GM12878 (cell line): Measurements from ENCODE around the gene DDAH1. TPM values are rescaled to one million over a fixed set of nuclear protein-coding genes. Genes with fewer than 3 reads are reported as not detected.

ENCODE experiments used
- ATAC-seq: fragments of 200-7000 bp; cut with Tn5 transposase; 3 replicates; pipeline ENCODE4 v1.9.1; 2020; ENCODE audit warnings: mild to moderate bottlenecking, moderate library complexity
- BruUV-seq: library from RNA; stranded (reverse); fragments of 400-500 nt; replicated peaks from 2 replicates; lab custom pipeline; 2021; lab: Mats Ljungman, UMichigan
- CTCF ChIA-PET: fragments of 300-600 bp; sonication (Branson Sonifier 250); formaldehyde crosslinking; extraction: SDS; loops from one replicate; lab custom pipeline; 2021; ENCODE audit warnings: inconsistent platforms; lab: Yijun Ruan, JAX
- POLR2A ChIA-PET: fragments of 350-600 bp; formaldehyde crosslinking; extraction: SDS; loops from one replicate; lab custom pipeline; 2021; ENCODE audit warnings: inconsistent platforms; lab: Charles Lee
- RAD21 ChIA-PET: fragments of 300-600 bp; sonication (Branson Sonifier 250); formaldehyde crosslinking; loops from one replicate; lab custom pipeline; 2023; ENCODE audit warnings: antibody characterized with exemption; ENCODE audit not compliant: unreplicated experiment; lab: Charles Lee
- SMC1A ChIA-PET: fragments of 300-600 bp; sonication (Branson Sonifier 250); formaldehyde crosslinking; loops from one replicate; lab custom pipeline; 2023; ENCODE audit not compliant: unreplicated experiment, uncharacterized antibody; lab: Charles Lee
- DNase-seq: peaks from one replicate; pipeline ENCODE4 v3.0.0-alpha.2; 2011; ENCODE audit warnings: low read depth, low spot score
- FAIRE-seq: peaks from 3 replicates; lab custom pipeline; 2011; peaks lifted over from hg19 to GRCh38; lab: Jason Lieb, UNC
- H2AFZ ChIP-seq: 2 replicates; pipeline ENCODE4 v1.6.0; 2011; ENCODE audit warnings: low read depth, low read length, control low read depth; ENCODE audit not compliant: control insufficient read depth
- H3K27ac ChIP-seq: 2 replicates; pipeline ENCODE4 v1.5.1; 2011; ENCODE audit warnings: control low read depth; ENCODE audit not compliant: control insufficient read depth, insufficient read depth
- H3K27me3 ChIP-seq, 2 experiments: replicated peaks in 1 of 2; 2 replicates each; pipeline versions ENCODE4 v1.6.0 to v1.6.1; 2011; ENCODE audit warnings: low read length in 1 of 2; ENCODE audit not compliant: control insufficient read depth in 2 of 2, insufficient read depth in 2 of 2
- H3K36me3 ChIP-seq, 2 experiments: 2 replicates each; pipeline ENCODE4 v1.5.1; 2011; ENCODE audit warnings: low read length in 1 of 2; ENCODE audit not compliant: control insufficient read depth in 2 of 2, insufficient read depth in 2 of 2
- H3K4me1 ChIP-seq: 2 replicates; pipeline ENCODE4 v1.6.1; 2011; ENCODE audit warnings: mild to moderate bottlenecking, low read length, moderate library complexity, mixed read lengths; ENCODE audit not compliant: control insufficient read depth, insufficient read depth
- H3K4me2 ChIP-seq: 2 replicates; pipeline ENCODE4 v1.6.0; 2011; ENCODE audit warnings: control low read depth; ENCODE audit not compliant: control insufficient read depth, insufficient read depth
- H3K4me3 ChIP-seq: fragments of 200-600 bp; sonication (generic); 2 replicates; pipeline ENCODE4 v1.5.1; 2016
- H3K79me2 ChIP-seq: 2 replicates; pipeline ENCODE4 v1.6.0; 2011; ENCODE audit warnings: low read length; ENCODE audit not compliant: control insufficient read depth, insufficient read depth
- H3K9ac ChIP-seq: 2 replicates; pipeline ENCODE4 v1.8.0; 2011; ENCODE audit warnings: low read length, control low read depth, mixed read lengths; ENCODE audit not compliant: control insufficient read depth, insufficient read depth
- H3K9me3 ChIP-seq: replicated peaks from 3 replicates; pipeline ENCODE4 v1.5.1; 2011; ENCODE audit warnings: mild to moderate bottlenecking, low read length; ENCODE audit not compliant: control insufficient read depth, insufficient read depth
- H4K20me1 ChIP-seq: 2 replicates; pipeline ENCODE4 v1.6.0; 2011; ENCODE audit not compliant: control insufficient read depth, insufficient read depth
- DPF2 ChIP-seq: fragments of 450-650 bp; IDR thresholded peaks from 2 replicates; pipeline ENCODE4 v1.6.1; 2017; ENCODE audit warnings: mild to moderate bottlenecking
- EED ChIP-seq: sonication (generic); IDR thresholded peaks from 2 replicates; pipeline ENCODE4 v1.6.1; 2016; ENCODE audit warnings: antibody characterized with exemption, low read depth
- EGR1 ChIP-seq, 2 experiments: IDR thresholded peaks; 1 replicate in 1 of 2; 2 replicates in 1 of 2; pipeline ENCODE4 v1.6.1; 2011 to 2012; ENCODE audit warnings: low read depth in 2 of 2, low read length in 2 of 2, borderline replicate concordance in 1 of 2, mild to moderate bottlenecking in 1 of 2, moderate library complexity in 1 of 2
- IKZF1 ChIP-seq: fragments of 450-650 bp; conservative IDR thresholded peaks from 2 replicates; pipeline ENCODE4 v1.6.1; 2017; ENCODE audit warnings: antibody characterized with exemption, mild to moderate bottlenecking
- JUNB ChIP-seq: IDR thresholded peaks from 2 replicates; pipeline ENCODE4 v1.6.1; 2016; ENCODE audit warnings: antibody characterized with exemption, mild to moderate bottlenecking
- LARP7 ChIP-seq: fragments of 450-650 bp; IDR thresholded peaks from 2 replicates; pipeline ENCODE4 v1.6.1; 2017; ENCODE audit warnings: mild to moderate bottlenecking
- NBN ChIP-seq: fragments of 450-650 bp; IDR thresholded peaks from 2 replicates; pipeline ENCODE4 v1.6.1; 2016
- NFIC ChIP-seq: IDR thresholded peaks from 2 replicates; pipeline ENCODE4 v1.6.1; 2012; ENCODE audit warnings: low read depth, mild to moderate bottlenecking, inconsistent platforms, low read length, moderate library complexity
- NR2F1 ChIP-seq: fragments of 450-650 bp; conservative IDR thresholded peaks from 2 replicates; pipeline ENCODE4 v1.6.1; 2017; ENCODE audit warnings: mild to moderate bottlenecking
- PBX3 ChIP-seq: IDR thresholded peaks from 2 replicates; pipeline ENCODE4 v1.6.1; 2011; ENCODE audit warnings: mild to moderate bottlenecking, low read depth, low read length, moderate library complexity; ENCODE audit not compliant: insufficient replicate concordance
- PML ChIP-seq: IDR thresholded peaks from 2 replicates; pipeline ENCODE4 v1.6.1; 2012; ENCODE audit warnings: low read length, inconsistent platforms
- POU2F2 ChIP-seq: IDR thresholded peaks from 3 replicates; pipeline ENCODE4 v1.6.1; 2011; ENCODE audit warnings: low read depth, mild to moderate bottlenecking, low read length, borderline replicate concordance
- RAD51 ChIP-seq: fragments of 450-650 bp; IDR thresholded peaks from 2 replicates; pipeline ENCODE4 v1.6.1; 2016; ENCODE audit warnings: moderate library complexity, mild to moderate bottlenecking, inconsistent platforms
- SIN3A ChIP-seq: IDR thresholded peaks from 2 replicates; pipeline ENCODE4 v1.6.1; 2012; ENCODE audit warnings: low read depth, low read length, improper control_type of control experiment
- SP1 ChIP-seq: IDR thresholded peaks from one replicate; pipeline ENCODE4 v1.6.1; 2011; ENCODE audit warnings: low read depth, low read length
- ZNF274 ChIP-seq: IDR thresholded peaks from one replicate; pipeline ENCODE4 v1.8.0; 2011; ENCODE audit not compliant: insufficient read length, insufficient read depth
- WGBS: methylation state at CpG from one replicate; pipeline ENCODE4 v1.1.6; 2016; ENCODE audit warnings: low lambda C conversion rate; ENCODE audit not compliant: insufficient replicate concordance, insufficient coverage; ENCODE audit errors: missing lambda C conversion rate; 5-methylcytosine and 5-hydroxymethylcytosine counted together
- in situ Hi-C: fragments of 300-500 bp; cut with MboI; formaldehyde crosslinking; loops from 9 replicates; pipeline ENCODE4 v1.14.3; 2018; ENCODE audit warnings: mixed read lengths
- intact Hi-C: fragments of 100-400 bp; cut with micrococcal nuclease; formaldehyde crosslinking; loops from one replicate; pipeline ENCODE4 v1.14.2; 2022; ENCODE audit not compliant: unreplicated experiment
- polyA plus RNA-seq, 11 experiments: library from polyadenylated mRNA; depleted of rRNA in 4 of 11; unstranded in 6 of 11; stranded (reverse) in 5 of 11; fragments of >200 nt; fragmentation: Nextera tagmentation in 4 of 11; fragmentation: Illumina TruSeq in 1 of 11; extraction: Ambion mirVana in 4 of 11; extraction: Trizol in 1 of 11; gene quantifications; 1 replicate in 1 of 11; 2 replicates in 10 of 11; pipeline versions ENCODE4 v1.2.1 to v1.2.3, GENCODE V29; 2011 to 2016; ENCODE audit warnings: inconsistent platforms in 2 of 11, missing spikeins in 2 of 11, low read depth in 1 of 11
- total RNA-seq, 4 experiments: library from RNA; depleted of rRNA in 3 of 4; stranded (reverse); fragments of >200 nt in 3 of 4; fragmentation: Illumina TruSeq in 1 of 4; extraction: Trizol in 1 of 4; gene quantifications; 2 replicates each; pipeline versions ENCODE4 v1.2.1 to v1.2.3, GENCODE V29; 2013 to 2021
- TF ChIP-seq, protein P1 (sequence below): IDR thresholded peaks from 2 replicates; pipeline ENCODE4 v1.6.1; 2012; ENCODE audit warnings: low read depth, low read length, improper control_type of control experiment
- TF ChIP-seq, protein P2 (sequence below): fragments of 450-650 bp; IDR thresholded peaks from 2 replicates; pipeline ENCODE4 v1.6.1; 2017; ENCODE audit warnings: mild to moderate bottlenecking, low read depth, inconsistent platforms; ENCODE audit not compliant: poor library complexity, severe bottlenecking
- TF ChIP-seq, protein P3 (sequence below): fragments of 450-650 bp; IDR thresholded peaks from 2 replicates; pipeline ENCODE4 v1.6.1; 2017; ENCODE audit warnings: low read depth, mild to moderate bottlenecking, moderate library complexity

The DDAH1 gene
- total and polyA plus RNA-seq, 10 of the 15 experiments (the other 5 are each of a cell fraction or from before 2014, with no cell fraction given): 0.07 to 0.88 (median 0.27) TPM; not detected in 6

DNA sequence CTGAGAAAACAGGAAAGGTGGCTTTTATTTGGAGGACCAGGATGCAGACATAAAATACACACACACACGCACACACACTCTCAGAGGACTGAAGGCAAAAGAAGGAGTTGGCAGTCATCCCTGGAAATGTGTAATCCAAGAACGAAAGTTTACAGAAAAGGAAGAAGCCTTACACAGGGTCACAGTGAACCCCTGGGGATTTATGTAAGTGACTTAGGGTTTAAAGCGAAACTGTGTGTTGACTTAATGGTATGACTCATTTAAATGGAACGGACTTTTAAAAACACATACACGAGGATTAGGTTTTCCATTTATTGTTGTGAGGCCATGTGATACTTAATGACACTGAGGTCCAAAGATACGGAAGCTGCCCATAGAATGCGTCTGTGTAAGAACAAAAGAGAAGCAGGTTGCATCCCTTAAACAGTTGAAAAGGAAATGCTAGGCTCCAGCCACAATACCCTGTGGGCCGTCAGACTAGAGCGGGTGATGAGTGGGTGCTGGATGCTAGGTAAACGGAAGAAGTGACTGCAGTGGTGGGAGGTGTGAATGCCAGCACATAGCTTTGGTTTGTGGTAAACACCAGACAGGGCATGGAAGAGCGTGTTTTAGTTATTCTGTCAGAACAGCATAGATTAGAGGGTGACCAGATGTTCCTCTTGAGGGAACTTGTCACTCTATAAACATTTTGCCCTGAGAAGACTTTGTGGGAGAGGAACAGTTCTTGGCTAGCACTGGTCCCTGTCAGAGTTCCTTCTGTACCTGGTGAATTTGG is 166.9 kb downstream of the DDAH1 start:
- Histone ChIP-seq H3K4me3 (no peak overlapping the region), H2AFZ (peak overlapping the region; percentile 40), H4K20me1 (no peaks in the 10 kb centered on the region), H3K4me2 (peak overlapping the region; percentile 78), H3K4me1 (peaks cover 6% of the 10 kb centered on the region), H3K27ac (no peak overlapping the region), H3K79me2 (no peaks in the 10 kb centered on the region), H3K9me3 (no peaks in the 10 kb centered on the region), H3K9ac (no peak overlapping the region), H3K27me3 (no peaks in the 10 kb centered on the region; a peak in 1 of 4 replicates), H3K36me3 (no peaks in the 10 kb centered on the region)
- ATAC-seq (peak; percentile 98), DNase-seq (peak; percentile 80), FAIRE-seq (peak; percentile 90)
- ChIA-PET SMC1A (interaction anchor here (0.9 to 1.3 kb wide), 2 partner anchors 21 kb away, joined by 3 to 9 read pairs; partner anchors contain the start of gene BCL10), CTCF (interaction anchor here (0.6 to 3.4 kb wide), 4 partner anchors 11 to 395 kb away, joined by 3 to 13 read pairs (median 4); partner anchors contain the start of genes BCL10 and C1orf52), POLR2A (interaction anchor here (1.8 kb wide), 1 partner anchor 22 kb away, joined by 11 read pairs; the partner anchor contains the start of gene BCL10), RAD21 (interaction anchor here (1.3 kb wide), 1 partner anchor 353 kb away, joined by 3 read pairs; no protein-coding TSS in a partner anchor)
- intact Hi-C loops: loop anchor here (2.0 kb wide), 1 partner anchor 21 kb away; the partner anchor contains the start of gene BCL10
- in situ Hi-C loops: no loop called here
- 5% methylated on average over 11 of the region's 11 CpGs for WGBS
- no TSS peak for BruUV-seq
- TF ChIP-seq PML: no peak
- TF ChIP-seq JUNB: peak; percentile 53; the same call in 1 of the 2 replicates
- TF ChIP-seq PBX3: no peak
- 0 out of 2 replicates have a peak, but pooled peaks have one; percentile 11 for TF ChIP-seq SIN3A
- peak; percentile 66; the same call in 1 of the 3 replicates for TF ChIP-seq POU2F2
- peak; percentile 58; the same call in 1 of the 2 replicates for TF ChIP-seq NFIC
- peak; percentile 83 for TF ChIP-seq NR2F1
- TF ChIP-seq, protein P1, sequence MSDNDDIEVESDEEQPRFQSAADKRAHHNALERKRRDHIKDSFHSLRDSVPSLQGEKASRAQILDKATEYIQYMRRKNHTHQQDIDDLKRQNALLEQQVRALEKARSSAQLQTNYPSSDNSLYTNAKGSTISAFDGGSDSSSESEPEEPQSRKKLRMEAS: no peak
- TF ChIP-seq NBN: peak; percentile 81; the same call in 1 of the 2 replicates
- TF ChIP-seq DPF2: peak; percentile 95; the same call in 1 of the 2 replicates
- peak; percentile 46 for TF ChIP-seq SP1
- 0 out of 3 replicates have a peak, but pooled peaks of 1 of the 2 experiments have one; percentile 17 for TF ChIP-seq EGR1 (IDR thresholded peaks at IDR 0.05; ENCODE audit: borderline replicate concordance in 1 of 2, low read depth in 2 of 2, low read length in 2 of 2)
- TF ChIP-seq, protein P2, sequence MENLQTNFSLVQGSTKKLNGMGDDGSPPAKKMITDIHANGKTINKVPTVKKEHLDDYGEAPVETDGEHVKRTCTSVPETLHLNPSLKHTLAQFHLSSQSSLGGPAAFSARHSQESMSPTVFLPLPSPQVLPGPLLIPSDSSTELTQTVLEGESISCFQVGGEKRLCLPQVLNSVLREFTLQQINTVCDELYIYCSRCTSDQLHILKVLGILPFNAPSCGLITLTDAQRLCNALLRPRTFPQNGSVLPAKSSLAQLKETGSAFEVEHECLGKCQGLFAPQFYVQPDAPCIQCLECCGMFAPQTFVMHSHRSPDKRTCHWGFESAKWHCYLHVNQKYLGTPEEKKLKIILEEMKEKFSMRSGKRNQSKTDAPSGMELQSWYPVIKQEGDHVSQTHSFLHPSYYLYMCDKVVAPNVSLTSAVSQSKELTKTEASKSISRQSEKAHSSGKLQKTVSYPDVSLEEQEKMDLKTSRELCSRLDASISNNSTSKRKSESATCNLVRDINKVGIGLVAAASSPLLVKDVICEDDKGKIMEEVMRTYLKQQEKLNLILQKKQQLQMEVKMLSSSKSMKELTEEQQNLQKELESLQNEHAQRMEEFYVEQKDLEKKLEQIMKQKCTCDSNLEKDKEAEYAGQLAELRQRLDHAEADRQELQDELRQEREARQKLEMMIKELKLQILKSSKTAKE: peak; percentile 84
- TF ChIP-seq LARP7: peak; percentile 60; the same call in 1 of the 2 replicates
- TF ChIP-seq IKZF1: peak; percentile 94
- TF ChIP-seq RAD51: peak; percentile 38; the same call in 1 of the 2 replicates
- peak; percentile 60; the same call in 1 of the 2 replicates for TF ChIP-seq EED
- no peak for TF ChIP-seq ZNF274
- TF ChIP-seq, protein P3, sequence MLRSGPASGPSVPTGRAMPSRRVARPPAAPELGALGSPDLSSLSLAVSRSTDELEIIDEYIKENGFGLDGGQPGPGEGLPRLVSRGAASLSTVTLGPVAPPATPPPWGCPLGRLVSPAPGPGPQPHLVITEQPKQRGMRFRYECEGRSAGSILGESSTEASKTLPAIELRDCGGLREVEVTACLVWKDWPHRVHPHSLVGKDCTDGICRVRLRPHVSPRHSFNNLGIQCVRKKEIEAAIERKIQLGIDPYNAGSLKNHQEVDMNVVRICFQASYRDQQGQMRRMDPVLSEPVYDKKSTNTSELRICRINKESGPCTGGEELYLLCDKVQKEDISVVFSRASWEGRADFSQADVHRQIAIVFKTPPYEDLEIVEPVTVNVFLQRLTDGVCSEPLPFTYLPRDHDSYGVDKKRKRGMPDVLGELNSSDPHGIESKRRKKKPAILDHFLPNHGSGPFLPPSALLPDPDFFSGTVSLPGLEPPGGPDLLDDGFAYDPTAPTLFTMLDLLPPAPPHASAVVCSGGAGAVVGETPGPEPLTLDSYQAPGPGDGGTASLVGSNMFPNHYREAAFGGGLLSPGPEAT: peak; percentile 84; the same call in 1 of the 2 replicates
